Measurements from ENCODE around the gene TRAF5.

GRCh38 chr1:211355873-211356272, 29.2 kb downstream of the TRAF5 start:
- TF ChIP-seq CTCF (IDR thresholded peaks at IDR 0.05) (no peak), ZFX (IDR thresholded peaks at IDR 0.05; ENCODE audit: borderline replicate concordance) (no peak)
